CD4-positive, alpha-beta T cell (primary cell): ENCODE measurements around the gene RAB1B. TPM values are rescaled to one million over a fixed set of nuclear protein-coding genes. Genes with fewer than 3 reads are reported as not detected.

Experiments
- ATAC-seq: fragments of 200-7000 bp; cut with Tn5 transposase; one replicate; pipeline ENCODE4 v1.10.0; 2022; ENCODE audit warnings: mild to moderate bottlenecking; ENCODE audit not compliant: poor library complexity
- CTCF ChIA-PET: fragments of 350-600 bp; sonication (Branson Sonifier 250); formaldehyde crosslinking; loops from one replicate; lab custom pipeline; 2021; ENCODE audit warnings: antibody characterized with exemption, inconsistent platforms; lab: Charles Lee
- POLR2A ChIA-PET: fragments of 350-600 bp; sonication (Branson Sonifier 250); formaldehyde crosslinking; loops from one replicate; lab custom pipeline; 2021; ENCODE audit warnings: antibody characterized with exemption, inconsistent platforms; lab: Charles Lee
- DNase-seq, 14 experiments: peaks; one replicate each; pipeline ENCODE4 v3.0.0-alpha.2; 2013 to 2020; ENCODE audit warnings: mixed read lengths in 2 of 14
- H3K27ac ChIP-seq, 2 donors: one replicate each; pipeline versions ENCODE4 v1.5.1 to v1.7.0; 2013; ENCODE audit warnings: low read length in 2 of 2, low read depth in 1 of 2, mild to moderate bottlenecking in 1 of 2
- H3K27me3 ChIP-seq, 2 experiments: 1 replicate in 1 of 2; 2 replicates in 1 of 2; pipeline versions ENCODE4 v1.6.1 to v1.7.0; 2013; ENCODE audit warnings: low read length in 2 of 2, control low read depth in 1 of 2, mild to moderate bottlenecking in 1 of 2, moderate library complexity in 1 of 2; ENCODE audit not compliant: insufficient read depth in 2 of 2, control insufficient read depth in 1 of 2
- H3K36me3 ChIP-seq: one replicate; pipeline ENCODE4 v1.6.1; 2013; ENCODE audit warnings: low read length, control low read depth; ENCODE audit not compliant: insufficient read depth
- H3K4me1 ChIP-seq: one replicate; pipeline ENCODE4 v1.6.1; 2013; ENCODE audit warnings: low read length, control low read depth; ENCODE audit not compliant: insufficient read depth
- H3K4me3 ChIP-seq: one replicate; pipeline ENCODE4 v1.5.1; 2013; ENCODE audit warnings: mild to moderate bottlenecking, low read length, moderate library complexity
- H3K9me3 ChIP-seq, 2 experiments: 1 replicate in 1 of 2; 2 replicates in 1 of 2; pipeline versions ENCODE4 v1.6.1 to v1.7.0; 2013; ENCODE audit warnings: low read length in 2 of 2, mild to moderate bottlenecking in 2 of 2, control low read depth in 1 of 2, moderate library complexity in 1 of 2; ENCODE audit not compliant: control insufficient read depth in 1 of 2, insufficient read depth in 1 of 2
- H3K27ac Mint-ChIP-seq: one replicate; pipeline ENCODE4 v1.8.0; 2020; ENCODE audit warnings: mixed read lengths
- H3K27me3 Mint-ChIP-seq: one replicate; pipeline ENCODE4 v1.8.0; 2021; ENCODE audit warnings: mixed read lengths
- H3K36me3 Mint-ChIP-seq: one replicate; pipeline ENCODE4 v1.8.0; 2021; ENCODE audit warnings: low read depth, mixed read lengths
- H3K4me1 Mint-ChIP-seq: one replicate; pipeline ENCODE4 v1.8.0; 2021; ENCODE audit warnings: low read depth, mixed read lengths
- H3K4me3 Mint-ChIP-seq: one replicate; pipeline ENCODE4 v1.8.0; 2020; ENCODE audit warnings: mild to moderate bottlenecking, mixed read lengths
- H3K9me3 Mint-ChIP-seq: one replicate; pipeline ENCODE4 v1.8.0; 2020; ENCODE audit warnings: mixed read lengths
- CTCF ChIP-seq: fragments of 200-600 bp; IDR thresholded peaks from one replicate; pipeline ENCODE4 v1.8.0; 2022; ENCODE audit warnings: antibody characterized with exemption, mild to moderate bottlenecking
- intact Hi-C, 2 experiments: fragments of 100-400 bp; cut with DNase I in 1 of 2; cut with micrococcal nuclease in 1 of 2; formaldehyde crosslinking; loops; one replicate each; pipeline versions ENCODE4 v1.15.1 to v1.9.0; 2023 to 2025; cut with DNase I, micrococcal nuclease
- total RNA-seq, 174 experiments: library from RNA in 2 of 174; stranded (reverse) in 2 of 174; gene quantifications; one replicate each; pipeline ENCODE4 v1.2.3 and lab custom pipeline; 2021 to 2026

RAB1B gene
- total RNA-seq, 2 experiments from 2014 or later = 27.4 to 29.4 TPM

- Mint-ChIP-seq H3K36me3 (no peaks in the 10 kb centered on the region), H3K9me3 (no peaks in the 10 kb centered on the region), H3K4me1 (peaks cover 55% of the 10 kb centered on the region), H3K27me3 (no peaks in the 10 kb centered on the region), H3K4me3 (peak overlapping the region; percentile 72), H3K27ac (peak overlapping the region; percentile 95)
- POLR2A ChIA-PET = no interaction called here
- no peaks in the 10 kb centered on the region for H3K36me3 ChIP-seq
- CTCF ChIA-PET = interaction anchor here (0.6 kb wide), 1 partner anchor 790 kb away, joined by 4 read pairs; no protein-coding TSS in a partner anchor
- H3K4me3 ChIP-seq = no peak overlapping the region
- intact Hi-C loops = no loop called here
- DNase-seq = no peak
- peaks cover 76% of the 10 kb centered on the region for H3K4me1 ChIP-seq
- ATAC-seq = no peak
- no peak for TF ChIP-seq CTCF
- H3K27ac ChIP-seq = peak overlapping the region in 1 of 2 donors; percentile 91
- H3K27me3 ChIP-seq = no peaks in the 10 kb centered on the region
- H3K9me3 ChIP-seq = no peaks in the 10 kb centered on the region
These were observed 47.1 kb downstream of the RAB1B start for GRCh38 chr11:66315498-66315885.

GRCh38 chr11:66315921-66316811 is 47.7 kb downstream of the RAB1B start:
- CTCF ChIA-PET = interaction anchor here (0.6 kb wide), 1 partner anchor 791 kb away, joined by 4 read pairs; no protein-coding TSS in a partner anchor
- POLR2A ChIA-PET = interaction anchor here (1.4 to 2.3 kb wide), 6 partner anchors 10 to 70 kb away, joined by 4 to 12 read pairs (median 8); partner anchors contain the start of genes B4GAT1, SLC29A2 and YIF1A
- no peaks in the 10 kb centered on the region for H3K9me3 ChIP-seq
- no peaks in the 10 kb centered on the region for H3K36me3 ChIP-seq
- H3K4me1 ChIP-seq = peaks cover 75% of the 10 kb centered on the region
- peak overlapping the region; percentile 95 for H3K27ac Mint-ChIP-seq
- no peak overlapping the region for H3K4me3 ChIP-seq
- no peaks in the 10 kb centered on the region for H3K27me3 ChIP-seq
- H3K27me3 Mint-ChIP-seq = no peaks in the 10 kb centered on the region
- peak overlapping the region; percentile 72 for H3K4me3 Mint-ChIP-seq
- ATAC-seq = no peak
- peak overlapping the region in 1 of 2 donors; percentile 91 for H3K27ac ChIP-seq
- peaks cover 55% of the 10 kb centered on the region for H3K4me1 Mint-ChIP-seq
- DNase-seq = no peak
- intact Hi-C loops = no loop called here
- no peak for TF ChIP-seq CTCF
- no peaks in the 10 kb centered on the region for H3K9me3 Mint-ChIP-seq
- H3K36me3 Mint-ChIP-seq = no peaks in the 10 kb centered on the region

- peak within 1 kb of the TSS; percentile 99 for H3K27ac Mint-ChIP-seq
- CTCF ChIA-PET = no interaction called here
- H3K27me3 Mint-ChIP-seq = no peaks in the 10 kb centered on the region
- no peak for TF ChIP-seq CTCF
- ATAC-seq = no peak
- Histone ChIP-seq H3K4me1 (peaks cover 68% of the 10 kb centered on the region), H3K9me3 (no peaks in the 10 kb centered on the region), H3K27ac (peak within 1 kb of the TSS; percentile 82 to 91), H3K36me3 (no peaks in the 10 kb centered on the region), H3K4me3 (no peak within 1 kb of the TSS), H3K27me3 (no peaks in the 10 kb centered on the region)
- H3K4me3 Mint-ChIP-seq = peak within 1 kb of the TSS; percentile 88
- H3K4me1 Mint-ChIP-seq = peaks cover 55% of the 10 kb centered on the region
- no peaks in the 10 kb centered on the region for H3K9me3 Mint-ChIP-seq
- POLR2A ChIA-PET = interaction anchor here (0.9 to 2.3 kb wide), 10 partner anchors 10 to 1572 kb away, joined by 3 to 12 read pairs (median 6); partner anchors contain the start of genes B4GAT1, BRMS1, SLC29A2 and YIF1A
- no peaks in the 10 kb centered on the region for H3K36me3 Mint-ChIP-seq
- DNase-seq = peak in 2 of 14 experiments; percentile 37 to 38
- intact Hi-C loops = no loop called here
These were observed 48.4 kb downstream of the RAB1B start, which contains the start of gene CD248 for GRCh38 chr11:66316849-66317251. TSS of gene CD248 (minus strand) at chr11:66317044. CDS start at chr11:66317027, 17 bp downstream.
